H1 (cell line): ENCODE measurements around the gene ATG9B. TPM values are rescaled to one million over a fixed set of nuclear protein-coding genes. Genes with fewer than 3 reads are reported as not detected.

ENCODE experiments used
- BACH1 ChIP-seq: IDR thresholded peaks from 2 replicates; pipeline ENCODE4 v1.6.1; 2012; ENCODE audit warnings: low read length, improper control_type of control experiment
- EP300 ChIP-seq, 2 experiments: IDR thresholded peaks; 1 replicate in 1 of 2; 2 replicates in 1 of 2; pipeline ENCODE4 v1.6.1; 2011 to 2012; ENCODE audit warnings: low read depth in 2 of 2, low read length in 2 of 2, mild to moderate bottlenecking in 2 of 2, borderline replicate concordance in 1 of 2, inconsistent platforms in 1 of 2, moderate library complexity in 1 of 2
- EZH2 ChIP-seq: fragments of 200-600 bp; sonication (generic); IDR thresholded peaks from 2 replicates; pipeline ENCODE4 v1.7.1; 2012; ENCODE audit warnings: low read depth, mild to moderate bottlenecking, moderate library complexity, low read length, inconsistent platforms; ENCODE audit not compliant: severe bottlenecking
- HDAC2 ChIP-seq, 2 experiments: fragments of 300-600 bp in 1 of 2; sonication (generic) in 1 of 2; IDR thresholded peaks; 2 replicates each; pipeline ENCODE4 v1.6.1; 2011 to 2012; ENCODE audit warnings: low read depth in 2 of 2, low read length in 2 of 2, mild to moderate bottlenecking in 2 of 2, moderate library complexity in 2 of 2, borderline replicate concordance in 1 of 2, inconsistent platforms in 1 of 2
- KDM1A ChIP-seq: fragments of 200-600, 300-600 bp; sonication (generic); IDR thresholded peaks from 2 replicates; pipeline ENCODE4 v1.7.1; 2016; ENCODE audit warnings: mild to moderate bottlenecking, low read length, borderline replicate concordance
- POLR2AphosphoS5 ChIP-seq: IDR thresholded peaks from 2 replicates; pipeline ENCODE4 v1.6.1; 2011; ENCODE audit warnings: low read depth, low read length
- RNF2 ChIP-seq: fragments of 200-900, 300-1000 bp; sonication (generic); IDR thresholded peaks from 2 replicates; pipeline ENCODE4 v1.7.1; 2016; ENCODE audit warnings: borderline replicate concordance, low read depth, mild to moderate bottlenecking, antibody characterized with exemption, low read length; ENCODE audit not compliant: poor library complexity, severe bottlenecking; ENCODE audit errors: missing control alignments
- SUZ12 ChIP-seq: fragments of 200-600 bp; sonication (generic); IDR thresholded peaks from 2 replicates; pipeline ENCODE4 v1.6.1; 2012; ENCODE audit warnings: mild to moderate bottlenecking, inconsistent platforms, low read length, moderate library complexity, mixed read lengths
- ZNF274 ChIP-seq: IDR thresholded peaks from 2 replicates; pipeline ENCODE4 v1.7.0; 2012; ENCODE audit warnings: low read length, borderline replicate concordance; ENCODE audit errors: extremely low read depth
- polyA plus RNA-seq, 7 experiments: library from polyadenylated mRNA; depleted of rRNA in 3 of 7; stranded (reverse) in 5 of 7; unstranded in 2 of 7; fragments of >200 nt in 5 of 7; fragments of 200-250 nt in 2 of 7; gene quantifications; 1 replicate in 5 of 7; 2 replicates in 1 of 7; 4 replicates in 1 of 7; pipeline versions ENCODE4 v1.2.1 to v1.2.3, GENCODE V29; 2011 to 2013; ENCODE audit warnings: missing spikeins in 2 of 7, mixed read lengths in 2 of 7
- total RNA-seq: library from RNA; stranded (reverse); fragmentation: NEBNext Ultra II Directional; extraction: Animal tissue kit (Norgen Biotek cat#: 25700); gene quantifications from 2 replicates; pipeline ENCODE4 v1.2.1, GENCODE V29; 2021
- TF ChIP-seq, protein P1 (sequence below): IDR thresholded peaks from 2 replicates; pipeline ENCODE4 v1.6.1; 2012; ENCODE audit warnings: low read length, inconsistent platforms
- TF ChIP-seq, protein P2 (sequence below): IDR thresholded peaks from 2 replicates; pipeline ENCODE4 v1.6.1; 2012; ENCODE audit warnings: inconsistent platforms

ATG9B gene
- total and polyA plus RNA-seq, 2 of the 8 experiments (the other 6 are each of a cell fraction or from before 2014, with no cell fraction given): 1.4 to 2.3 TPM

DNA sequence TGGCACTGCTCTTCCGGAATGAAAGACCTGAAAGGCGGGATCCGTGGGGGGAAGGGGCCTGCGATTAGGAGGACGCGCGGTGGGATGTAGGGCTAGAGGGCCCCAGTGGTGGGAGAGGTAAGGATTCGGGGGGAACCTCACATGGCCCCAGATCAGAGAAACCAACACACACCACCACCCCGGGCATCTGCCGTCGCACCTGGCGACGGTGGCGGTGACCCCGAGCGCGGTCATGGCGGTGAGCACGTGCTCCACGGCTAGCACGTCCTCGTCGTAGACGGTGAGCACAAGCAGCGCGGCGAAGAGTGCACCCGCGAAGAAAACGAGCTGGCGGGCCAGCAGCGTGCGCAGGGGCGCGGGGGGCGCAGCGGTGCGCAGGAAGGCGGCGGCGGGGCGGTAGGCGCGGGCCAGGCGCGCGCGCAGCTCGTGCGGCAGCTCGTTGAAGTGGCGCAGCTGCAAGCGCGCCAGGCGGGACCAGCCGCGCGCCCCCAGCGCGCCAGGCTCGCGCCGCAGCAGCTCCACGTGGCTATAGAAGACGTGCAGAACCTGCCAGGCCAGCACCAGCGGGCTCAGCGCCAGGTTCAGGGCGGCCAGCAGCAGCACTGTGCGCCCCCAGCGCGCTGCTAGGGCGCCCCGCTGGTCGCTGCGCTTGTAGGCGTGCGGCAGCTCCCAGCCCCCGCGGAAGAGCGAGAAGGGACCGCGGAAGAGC lies 5.7 kb downstream of the ATG9B start (continued):
- TF ChIP-seq, protein P1, sequence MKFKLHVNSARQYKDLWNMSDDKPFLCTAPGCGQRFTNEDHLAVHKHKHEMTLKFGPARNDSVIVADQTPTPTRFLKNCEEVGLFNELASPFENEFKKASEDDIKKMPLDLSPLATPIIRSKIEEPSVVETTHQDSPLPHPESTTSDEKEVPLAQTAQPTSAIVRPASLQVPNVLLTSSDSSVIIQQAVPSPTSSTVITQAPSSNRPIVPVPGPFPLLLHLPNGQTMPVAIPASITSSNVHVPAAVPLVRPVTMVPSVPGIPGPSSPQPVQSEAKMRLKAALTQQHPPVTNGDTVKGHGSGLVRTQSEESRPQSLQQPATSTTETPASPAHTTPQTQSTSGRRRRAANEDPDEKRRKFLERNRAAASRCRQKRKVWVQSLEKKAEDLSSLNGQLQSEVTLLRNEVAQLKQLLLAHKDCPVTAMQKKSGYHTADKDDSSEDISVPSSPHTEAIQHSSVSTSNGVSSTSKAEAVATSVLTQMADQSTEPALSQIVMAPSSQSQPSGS: no peak
- TF ChIP-seq KDM1A (peak; percentile 85; the same call in 1 of the 2 replicates), POLR2AphosphoS5 (0 out of 2 replicates have a peak, but pooled peaks have one; percentile 26), RNF2 (peak; percentile 90), SUZ12 (peak; percentile 43; the same call in 1 of the 2 replicates), ZNF274 (no peak), EZH2 (peak; percentile 50), HDAC2 (IDR thresholded peaks at IDR 0.05; ENCODE audit: borderline replicate concordance in 1 of 2, low read depth in 2 of 2, low read length in 2 of 2) (peak in 1 of 2 experiments; percentile 94; a peak in 2 of 4 replicates), BACH1 (no peak), EP300 (IDR thresholded peaks at IDR 0.05; ENCODE audit: borderline replicate concordance in 1 of 2, low read depth in 2 of 2, low read length in 2 of 2) (no peak)
- TF ChIP-seq, protein P2, sequence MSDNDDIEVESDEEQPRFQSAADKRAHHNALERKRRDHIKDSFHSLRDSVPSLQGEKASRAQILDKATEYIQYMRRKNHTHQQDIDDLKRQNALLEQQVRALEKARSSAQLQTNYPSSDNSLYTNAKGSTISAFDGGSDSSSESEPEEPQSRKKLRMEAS: peak; percentile 99
